H1 (cell line): ENCODE data around the gene KLHL41. TPM values are rescaled to one million over a fixed set of nuclear protein-coding genes. Genes with fewer than 3 reads are reported as not detected.

Experiments
- CTCF ChIA-PET: fragments of 300-600 bp; sonication (Branson Sonifier 250); formaldehyde crosslinking; loops from one replicate; lab custom pipeline; 2021; ENCODE audit not compliant: partially characterized antibody; lab: Charles Lee
- POLR2A ChIA-PET: fragments of 300-600 bp; sonication (Branson Sonifier 250); formaldehyde crosslinking; loops from one replicate; lab custom pipeline; 2021; ENCODE audit warnings: inconsistent platforms; ENCODE audit not compliant: partially characterized antibody; lab: Charles Lee
- DNase-seq, 2 experiments: peaks; one replicate each; pipeline versions ENCODE4 v3.0.0 to v3.0.0-alpha.2; 2010 to 2022; ENCODE audit warnings: low spot score in 2 of 2, low read depth in 1 of 2, mixed read lengths in 1 of 2
- FAIRE-seq: peaks from 2 replicates; lab custom pipeline; 2011; peaks lifted over from hg19 to GRCh38; lab: Jason Lieb, UNC
- H2AFZ ChIP-seq: 2 replicates; pipeline ENCODE4 v1.8.1; 2012; ENCODE audit warnings: low read length, inconsistent platforms
- H2AK5ac ChIP-seq: 2 replicates; pipeline ENCODE4 v1.6.1; 2013; ENCODE audit warnings: low read depth, low read length
- H2BK120ac ChIP-seq: replicated peaks from 2 replicates; pipeline ENCODE3; 2013; ENCODE audit warnings: low read depth, low read length, inconsistent platforms
- H2BK12ac ChIP-seq: 2 replicates; pipeline ENCODE4 v1.6.1; 2013; ENCODE audit warnings: low read depth, low read length
- H2BK15ac ChIP-seq: 2 replicates; pipeline ENCODE4 v1.6.1; 2013; ENCODE audit warnings: low read length
- H2BK20ac ChIP-seq: 2 replicates; pipeline ENCODE4 v1.6.1; 2013; ENCODE audit warnings: low read length
- H2BK5ac ChIP-seq: 2 replicates; pipeline ENCODE4 v1.6.1; 2013; ENCODE audit warnings: low read depth, low read length
- H3K14ac ChIP-seq: 2 replicates; pipeline ENCODE4 v1.6.1; 2013; ENCODE audit warnings: inconsistent platforms; ENCODE audit not compliant: insufficient read length
- H3K18ac ChIP-seq: 2 replicates; pipeline ENCODE4 v1.6.1; 2013; ENCODE audit warnings: low read length; ENCODE audit errors: extremely low read depth
- H3K23ac ChIP-seq: 2 replicates; pipeline ENCODE4 v1.6.1; 2013; ENCODE audit warnings: inconsistent platforms; ENCODE audit not compliant: insufficient read length
- H3K23me2 ChIP-seq: 2 replicates; pipeline ENCODE4 v1.6.1; 2013; ENCODE audit warnings: low read depth, low read length
- H3K27ac ChIP-seq: 2 replicates; pipeline ENCODE4 v1.6.1; 2011; ENCODE audit warnings: low read depth, low read length, inconsistent platforms
- H3K27me3 ChIP-seq, 4 experiments: replicated peaks in 1 of 4; 1 replicate in 1 of 4; 2 replicates in 3 of 4; pipeline versions ENCODE4 v1.6.1 to v1.8.1; 2011 to 2013; ENCODE audit warnings: low read length in 3 of 4, mild to moderate bottlenecking in 3 of 4, inconsistent platforms in 2 of 4, mixed read lengths in 2 of 4, moderate library complexity in 1 of 4; ENCODE audit not compliant: control insufficient read depth in 3 of 4, insufficient read depth in 3 of 4; ENCODE audit errors: extremely low read depth in 1 of 4
- H3K36me3 ChIP-seq, 4 experiments: 2 replicates each; pipeline versions ENCODE4 v1.6.1 to v1.8.1; 2011 to 2013; ENCODE audit warnings: mild to moderate bottlenecking in 4 of 4, low read length in 3 of 4, moderate library complexity in 2 of 4, control low read depth in 1 of 4, inconsistent platforms in 1 of 4; ENCODE audit not compliant: insufficient read depth in 4 of 4, control insufficient read depth in 2 of 4
- H3K4ac ChIP-seq: replicated peaks from 2 replicates; pipeline ENCODE3; 2013; ENCODE audit warnings: low read length, low read depth, mixed read lengths, inconsistent platforms; ENCODE audit not compliant: insufficient read length
- H3K4me1 ChIP-seq, 4 experiments: replicated peaks in 1 of 4; 1 replicate in 1 of 4; 2 replicates in 3 of 4; pipeline versions ENCODE4 v1.6.1 to v1.8.1; 2011 to 2013; ENCODE audit warnings: low read length in 3 of 4, inconsistent platforms in 2 of 4, mixed read lengths in 1 of 4; ENCODE audit not compliant: insufficient read depth in 4 of 4, control insufficient read depth in 3 of 4
- H3K4me2 ChIP-seq, 2 experiments: 2 replicates each; pipeline versions ENCODE4 v1.6.1 to v1.8.1; 2011 to 2013; ENCODE audit warnings: low read depth in 2 of 2, low read length in 2 of 2, control low read depth in 1 of 2, inconsistent platforms in 1 of 2, mild to moderate bottlenecking in 1 of 2; ENCODE audit not compliant: insufficient read depth in 1 of 2
- H3K4me3 ChIP-seq, 4 experiments: fragments of 200-600, 300-600 bp in 1 of 4; sonication (generic), shearing (Covaris generic), sonication (Bioruptor Twin) in 1 of 4; 2 replicates each; pipeline versions ENCODE4 v1.5.1 to v1.8.1; 2011 to 2016; ENCODE audit warnings: low read length in 4 of 4, low read depth in 3 of 4, control low read depth in 2 of 4, inconsistent platforms in 2 of 4, mild to moderate bottlenecking in 2 of 4, mixed read lengths in 1 of 4, moderate library complexity in 1 of 4; ENCODE audit not compliant: insufficient read depth in 2 of 4; ENCODE audit errors: extremely low read depth in 1 of 4
- H3K56ac ChIP-seq: replicated peaks from 2 replicates; pipeline ENCODE3; 2013; ENCODE audit warnings: low read depth, mild to moderate bottlenecking, mixed read lengths, low read length, inconsistent platforms; ENCODE audit not compliant: insufficient read length
- H3K79me1 ChIP-seq: 2 replicates; pipeline ENCODE4 v1.6.1; 2013; ENCODE audit warnings: low read depth, low read length, control low read depth
- H3K79me2 ChIP-seq, 2 experiments: 2 replicates each; pipeline versions ENCODE4 v1.6.1 to v1.8.1; 2012 to 2013; ENCODE audit warnings: low read length in 2 of 2, mild to moderate bottlenecking in 2 of 2, inconsistent platforms in 1 of 2; ENCODE audit not compliant: insufficient read depth in 2 of 2, control insufficient read depth in 1 of 2
- H3K9ac ChIP-seq, 4 experiments: replicated peaks in 1 of 4; 1 replicate in 1 of 4; 2 replicates in 3 of 4; pipeline versions ENCODE4 v1.6.1 to v1.8.1; 2011 to 2013; ENCODE audit warnings: low read depth in 3 of 4, low read length in 3 of 4, control low read depth in 2 of 4, mild to moderate bottlenecking in 2 of 4, moderate library complexity in 2 of 4, inconsistent platforms in 1 of 4; ENCODE audit errors: extremely low read depth in 1 of 4
- H3K9me3 ChIP-seq, 2 experiments: 2 replicates each; pipeline versions ENCODE4 v1.6.1 to v1.8.1; 2012 to 2013; ENCODE audit warnings: mild to moderate bottlenecking in 2 of 2, moderate library complexity in 2 of 2, control low read depth in 1 of 2, inconsistent platforms in 1 of 2, low read depth in 1 of 2, low read length in 1 of 2, mixed read lengths in 1 of 2; ENCODE audit not compliant: insufficient read depth in 2 of 2
- H4K20me1 ChIP-seq, 2 experiments: replicated peaks in 1 of 2; 2 replicates each; pipeline versions ENCODE3 to v1.8.1; 2011 to 2013; ENCODE audit warnings: inconsistent platforms in 2 of 2, low read length in 2 of 2, mild to moderate bottlenecking in 1 of 2; ENCODE audit not compliant: insufficient read depth in 2 of 2, control insufficient read depth in 1 of 2
- H4K5ac ChIP-seq: 2 replicates; pipeline ENCODE4 v1.6.1; 2013; ENCODE audit warnings: low read length, low read depth, mixed read lengths, inconsistent platforms; ENCODE audit not compliant: insufficient read length
- H4K8ac ChIP-seq: 2 replicates; pipeline ENCODE4 v1.8.0; 2013; ENCODE audit warnings: mild to moderate bottlenecking, moderate library complexity, low read length, inconsistent platforms; ENCODE audit not compliant: insufficient read depth; ENCODE audit errors: extremely low read depth
- H4K91ac ChIP-seq: replicated peaks from 2 replicates; pipeline ENCODE3; 2013; ENCODE audit warnings: low read length, mixed read lengths, inconsistent platforms; ENCODE audit not compliant: insufficient read length
- BACH1 ChIP-seq: IDR thresholded peaks from 2 replicates; pipeline ENCODE4 v1.6.1; 2012; ENCODE audit warnings: low read length, improper control_type of control experiment
- CTBP2 ChIP-seq: IDR thresholded peaks from 2 replicates; pipeline ENCODE4 v1.7.0; 2011; ENCODE audit warnings: borderline replicate concordance, mild to moderate bottlenecking, moderate library complexity, mixed read lengths, low read length; ENCODE audit not compliant: insufficient read depth, insufficient read length
- JUN ChIP-seq: IDR thresholded peaks from 2 replicates; pipeline ENCODE4 v1.6.1; 2011; ENCODE audit warnings: low read depth, mild to moderate bottlenecking, improper control_type of control experiment, low read length
- NANOG ChIP-seq: IDR thresholded peaks from 2 replicates; pipeline ENCODE4 v1.6.1; 2011; ENCODE audit warnings: low read length, low read depth, mild to moderate bottlenecking, inconsistent platforms; ENCODE audit not compliant: insufficient read depth, poor library complexity, severe bottlenecking
- POLR2AphosphoS5 ChIP-seq: IDR thresholded peaks from 2 replicates; pipeline ENCODE4 v1.6.1; 2011; ENCODE audit warnings: low read depth, low read length
- POU5F1 ChIP-seq: IDR thresholded peaks from 2 replicates; pipeline ENCODE4 v1.6.1; 2011; ENCODE audit warnings: low read depth, mild to moderate bottlenecking, low read length, moderate library complexity
- RAD21 ChIP-seq, 2 experiments: IDR thresholded peaks in 1 of 2; conservative IDR thresholded peaks in 1 of 2; 2 replicates each; pipeline ENCODE4 v1.6.1; 2011; ENCODE audit warnings: low read depth in 2 of 2, low read length in 2 of 2, improper control_type of control experiment in 1 of 2, inconsistent platforms in 1 of 2, mild to moderate bottlenecking in 1 of 2, moderate library complexity in 1 of 2
- RXRA ChIP-seq: IDR thresholded peaks from 2 replicates; pipeline ENCODE4 v1.6.1; 2011; ENCODE audit warnings: low read depth, mild to moderate bottlenecking, low read length, moderate library complexity; ENCODE audit not compliant: insufficient read depth
- SP2 ChIP-seq: IDR thresholded peaks from 2 replicates; pipeline ENCODE4 v1.6.1; 2012; ENCODE audit warnings: mild to moderate bottlenecking, low read length, inconsistent platforms
- SRF ChIP-seq: IDR thresholded peaks from 2 replicates; pipeline ENCODE4 v1.6.1; 2011; ENCODE audit warnings: mild to moderate bottlenecking, low read depth, low read length, moderate library complexity
- SUZ12 ChIP-seq: fragments of 200-600 bp; sonication (generic); IDR thresholded peaks from 2 replicates; pipeline ENCODE4 v1.6.1; 2012; ENCODE audit warnings: mild to moderate bottlenecking, inconsistent platforms, low read length, moderate library complexity, mixed read lengths
- TBP ChIP-seq: IDR thresholded peaks from 2 replicates; pipeline ENCODE4 v1.6.1; 2011; ENCODE audit warnings: low read depth, low read length, improper control_type of control experiment
- TCF12 ChIP-seq: IDR thresholded peaks from 2 replicates; pipeline ENCODE4 v1.6.1; 2011; ENCODE audit warnings: low read depth, mild to moderate bottlenecking, low read length
- TEAD4 ChIP-seq: IDR thresholded peaks from 2 replicates; pipeline ENCODE4 v1.6.1; 2012; ENCODE audit warnings: low read depth, low read length, inconsistent platforms, mixed read lengths
- ZNF274 ChIP-seq: IDR thresholded peaks from 2 replicates; pipeline ENCODE4 v1.7.0; 2012; ENCODE audit warnings: low read length, borderline replicate concordance; ENCODE audit errors: extremely low read depth
- WGBS, 2 experiments: shearing (Covaris generic) in 1 of 2; methylation state at CpG; one replicate each; pipeline versions ENCODE4 v1.1.6 to v1.1.7; 2013 to 2015; ENCODE audit warnings: low lambda C conversion rate in 2 of 2, mixed read lengths in 2 of 2, inconsistent platforms in 1 of 2, low coverage in 1 of 2, missing lambda C conversion rate in 1 of 2; ENCODE audit not compliant: insufficient replicate concordance in 2 of 2, insufficient coverage in 1 of 2, insufficient read length in 1 of 2; ENCODE audit errors: extremely low coverage in 1 of 2, missing lambda C conversion rate in 1 of 2; 5-methylcytosine and 5-hydroxymethylcytosine counted together
- polyA plus RNA-seq, 7 experiments: library from polyadenylated mRNA; depleted of rRNA in 3 of 7; stranded (reverse) in 5 of 7; unstranded in 2 of 7; fragments of >200 nt in 5 of 7; fragments of 200-250 nt in 2 of 7; gene quantifications; 1 replicate in 5 of 7; 2 replicates in 1 of 7; 4 replicates in 1 of 7; pipeline versions ENCODE4 v1.2.1 to v1.2.3, GENCODE V29; 2011 to 2013; ENCODE audit warnings: missing spikeins in 2 of 7, mixed read lengths in 2 of 7
- total RNA-seq: library from RNA; stranded (reverse); fragmentation: NEBNext Ultra II Directional; extraction: Animal tissue kit (Norgen Biotek cat#: 25700); gene quantifications from 2 replicates; pipeline ENCODE4 v1.2.1, GENCODE V29; 2021

Gene KLHL41
- total and polyA plus RNA-seq, 2 of the 8 experiments (the other 6 are each of a cell fraction or from before 2014, with no cell fraction given): not detected

GRCh38 chr2:169476459-169476858 is 33.0 kb upstream of the KLHL41 start:
- no peak overlapping the region for H2AFZ ChIP-seq
- no peak overlapping the region for H3K4me3 ChIP-seq
- no peak overlapping the region for H3K4me2 ChIP-seq
- FAIRE-seq: no peak
- H2BK12ac ChIP-seq: no peak overlapping the region
- no peaks in the 10 kb centered on the region; a peak in 2 of 7 replicates for H3K4me1 ChIP-seq
- no peaks in the 10 kb centered on the region for H4K20me1 ChIP-seq
- H4K5ac ChIP-seq: no peak overlapping the region
- no peak overlapping the region for H3K27ac ChIP-seq
- H4K91ac ChIP-seq: no peak overlapping the region
- H2BK15ac ChIP-seq: no peak overlapping the region
- peaks cover 16 to 29% (median 27%) of the 10 kb centered on the region in 4 experiments for H3K27me3 ChIP-seq
- H3K9ac ChIP-seq: no peak overlapping the region
- POLR2A ChIA-PET: no interaction called here
- WGBS, 2 experiments: 90% methylated on average over 3 of the region's 3 CpGs; no CpG with 5 or more reads in 1 of the 2 experiments
- H3K14ac ChIP-seq: no peak overlapping the region
- H3K79me1 ChIP-seq: no peaks in the 10 kb centered on the region
- no peak overlapping the region for H2BK120ac ChIP-seq
- H3K56ac ChIP-seq: no peak overlapping the region
- DNase-seq: no peak
- H4K8ac ChIP-seq: no peak overlapping the region
- H2BK5ac ChIP-seq: no peak overlapping the region
- H3K9me3 ChIP-seq: no peaks in the 10 kb centered on the region
- H3K36me3 ChIP-seq: no peaks in the 10 kb centered on the region
- peaks cover 1% of the 10 kb centered on the region; the same call in 1 of the 2 replicates for H3K23me2 ChIP-seq
- no peak overlapping the region for H3K18ac ChIP-seq
- H3K79me2 ChIP-seq: no peaks in the 10 kb centered on the region
- no peak overlapping the region for H2BK20ac ChIP-seq
- no peak overlapping the region for H3K4ac ChIP-seq
- no peak overlapping the region for H3K23ac ChIP-seq
- no peak overlapping the region for H2AK5ac ChIP-seq
- CTCF ChIA-PET: interaction anchor here (1.0 kb wide), 1 partner anchor 367 kb away, joined by 3 read pairs; no protein-coding TSS in a partner anchor
- TF ChIP-seq TCF12 (no peak), POU5F1 (no peak), RXRA (no peak), ZNF274 (no peak), TEAD4 (no peak), RAD21 (IDR thresholded peaks at IDR 0.05 in 1 of 2, conservative IDR thresholded peaks at IDR 0.05 in 1 of 2; ENCODE audit: low read depth in 2 of 2, low read length in 2 of 2) (no peak), POLR2AphosphoS5 (no peak), CTBP2 (no peak), JUN (no peak), SUZ12 (no peak), SRF (no peak), SP2 (no peak), TBP (no peak), NANOG (no peak), BACH1 (no peak)
